ENCODE results near the gene CALM1.

The CALM1 gene

DNA sequence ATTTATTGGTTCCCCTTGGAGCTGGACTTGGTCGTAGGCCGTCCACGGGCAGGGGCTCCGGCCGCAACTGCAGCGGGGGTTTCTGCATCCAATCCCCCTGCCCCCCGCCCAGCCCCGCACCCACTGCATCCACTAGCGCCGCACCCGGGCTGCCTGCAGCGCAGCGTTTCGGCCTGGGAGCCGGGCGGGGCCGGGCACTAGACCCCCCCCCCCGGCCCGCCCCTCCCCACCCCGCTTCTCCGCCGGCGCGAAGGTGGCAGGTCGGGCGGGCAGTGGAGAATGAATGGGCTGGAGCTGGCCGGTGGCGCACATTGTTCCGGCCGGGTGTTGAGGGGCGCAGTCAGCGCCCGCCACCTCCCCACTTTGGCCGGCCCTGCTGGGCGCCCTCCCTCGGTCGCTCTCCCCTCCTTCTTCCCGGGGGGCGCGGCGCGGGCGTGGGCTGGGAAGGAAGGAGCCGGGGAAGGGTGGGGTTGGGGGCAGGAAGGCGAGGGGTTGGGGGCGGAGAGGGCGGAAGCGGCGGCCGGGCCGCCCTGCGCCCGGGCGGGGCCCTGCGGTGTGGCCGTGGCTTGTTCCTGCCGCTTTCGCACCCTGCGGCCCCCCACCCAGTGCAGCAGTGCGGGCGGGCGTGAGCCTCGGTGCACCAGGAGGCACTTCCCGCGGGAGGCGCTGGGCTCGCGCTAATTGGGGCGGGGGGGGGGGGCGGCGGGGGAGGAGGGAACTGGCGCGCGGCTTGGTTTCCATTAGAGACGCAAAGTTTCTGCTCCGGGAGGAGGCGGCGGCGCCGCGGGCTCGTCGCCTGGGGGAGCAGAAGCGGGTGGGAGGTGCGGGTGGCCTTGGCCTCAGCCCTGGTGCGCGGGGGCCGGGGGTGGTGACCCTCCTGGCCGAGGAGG lies 841 bp downstream of the CALM1 start:
- H3K4me3 ChIP-seq (ENCODE audit: low read depth, low read length) = peak overlapping the region; percentile 77
- TF ChIP-seq CTCF (IDR thresholded peaks at IDR 0.05; ENCODE audit: borderline replicate concordance, insufficient read depth, low read depth, low read length) = no peak

DNA sequence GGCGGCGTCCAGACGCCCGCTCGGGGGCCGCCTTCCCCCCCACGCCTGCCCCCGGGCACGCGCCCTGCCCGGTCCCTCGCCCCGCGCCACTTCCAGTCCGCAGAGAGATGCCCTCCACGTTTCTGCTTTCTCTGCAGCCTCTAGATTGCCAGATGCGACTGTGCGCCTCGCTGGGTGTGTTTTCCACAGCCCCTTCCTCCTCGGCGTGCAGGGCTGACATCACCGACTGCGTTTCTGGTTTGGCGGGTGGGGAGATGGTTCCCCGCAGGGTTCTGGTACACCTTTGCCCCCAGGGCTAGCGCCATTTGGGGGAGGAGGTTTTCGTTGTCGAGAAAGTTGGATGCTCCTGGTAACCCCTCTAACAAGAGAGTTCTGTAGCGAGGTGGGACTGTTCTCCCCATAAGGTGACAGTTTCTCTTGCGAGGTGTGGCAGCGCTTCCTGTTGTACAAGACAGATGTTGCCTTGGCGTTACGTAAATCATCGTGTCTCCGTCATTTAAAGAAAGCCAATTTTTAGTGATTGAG lies 1.5 kb downstream of the CALM1 start:
- H3K4me3 ChIP-seq (ENCODE audit: low read depth, low read length) = peak overlapping the region; percentile 77
- no peak for TF ChIP-seq CTCF (IDR thresholded peaks at IDR 0.05; ENCODE audit: borderline replicate concordance, insufficient read depth, low read depth, low read length)

- peak overlapping the region; percentile 77 for H3K4me3 ChIP-seq (ENCODE audit: low read depth, low read length)
- TF ChIP-seq CTCF (IDR thresholded peaks at IDR 0.05; ENCODE audit: borderline replicate concordance, insufficient read depth, low read depth, low read length) = no peak
These were observed 2.2 kb downstream of the CALM1 start for GRCh38 chr14:90398841-90399540.

- no peak overlapping the region for H3K4me3 ChIP-seq (ENCODE audit: low read depth, low read length)
- TF ChIP-seq CTCF (IDR thresholded peaks at IDR 0.05; ENCODE audit: borderline replicate concordance, insufficient read depth, low read depth, low read length) = peak; percentile 99
These were observed 3.0 kb downstream of the CALM1 start for GRCh38 chr14:90399541-90400444.

- H3K4me3 ChIP-seq (ENCODE audit: low read depth, low read length) = no peak overlapping the region
- no peak for TF ChIP-seq CTCF (IDR thresholded peaks at IDR 0.05; ENCODE audit: borderline replicate concordance, insufficient read depth, low read depth, low read length)
These were observed 4.2 kb downstream of the CALM1 start for GRCh38 chr14:90400904-90401561.

DNA sequence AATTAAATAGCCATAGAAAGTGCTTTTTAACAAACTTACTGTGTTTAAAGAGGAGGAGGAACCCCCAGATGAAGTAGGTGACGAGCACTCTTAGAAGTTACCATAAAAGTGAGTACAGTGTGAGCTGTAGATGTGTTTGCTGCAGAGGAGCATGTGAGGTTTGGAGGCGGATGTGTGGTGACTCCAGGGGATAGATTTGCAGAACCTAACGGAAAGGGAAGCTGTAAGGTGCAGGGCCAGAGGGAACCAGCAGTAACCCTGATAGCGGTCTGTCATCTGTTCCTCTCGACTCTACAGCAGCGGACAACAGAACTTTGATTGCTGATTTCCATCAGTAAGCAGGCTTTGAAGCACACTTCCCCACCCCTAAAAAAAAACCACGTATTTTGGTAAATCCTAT lies 5.2 kb downstream of the CALM1 start:
- no peak for TF ChIP-seq CTCF (IDR thresholded peaks at IDR 0.05; ENCODE audit: borderline replicate concordance, insufficient read depth, low read depth, low read length)
- no peak overlapping the region for H3K4me3 ChIP-seq (ENCODE audit: low read depth, low read length)
